ENCODE data around the gene CRIM1.
A peak's percentile ranks its signal among the peaks of the same experiment; 100 is the strongest.

The CRIM1 gene

DNA sequence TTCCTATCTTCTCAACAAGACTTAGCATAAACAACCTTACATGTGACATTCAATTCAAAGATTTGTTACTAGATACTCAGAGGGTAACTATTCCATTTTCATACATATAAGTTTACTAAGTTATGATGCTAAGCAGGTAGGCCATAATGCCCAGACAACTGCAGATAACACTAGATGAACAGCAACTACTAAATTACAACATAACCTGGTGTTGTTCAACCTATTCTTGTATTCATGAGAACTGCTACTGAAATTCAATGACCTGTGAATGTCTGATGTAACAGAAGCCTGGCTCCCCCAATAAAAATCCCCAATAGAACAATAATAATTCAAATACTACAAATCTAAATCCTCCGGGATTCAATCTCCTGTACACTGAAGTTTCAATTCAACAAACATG lies 217.6 kb downstream of the CRIM1 start:
- no peak for DNase-seq (ENCODE audit: low read depth in 1 of 2, low spot score in 1 of 2)

DNA sequence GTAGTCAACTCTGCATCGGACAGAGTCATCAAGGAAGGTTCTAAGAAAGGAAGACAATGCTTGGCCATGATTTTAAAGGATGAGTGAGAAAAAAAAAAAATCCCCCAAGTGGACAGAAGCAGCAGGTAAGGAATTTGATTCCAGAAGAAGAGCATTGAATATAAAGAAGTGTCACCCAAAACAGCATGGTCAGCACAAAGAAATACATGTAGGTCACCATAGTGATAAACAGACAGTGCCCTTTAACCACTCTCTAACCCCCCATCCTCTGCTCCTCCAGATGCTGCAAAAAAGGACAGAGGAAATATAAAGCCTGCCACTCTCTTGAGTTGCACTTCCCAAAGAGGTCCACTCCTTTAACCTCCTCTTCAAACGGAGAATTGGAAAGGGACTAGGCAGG lies 219.0 kb downstream of the CRIM1 start:
- no peak for DNase-seq (ENCODE audit: low read depth in 1 of 2, low spot score in 1 of 2)

DNA sequence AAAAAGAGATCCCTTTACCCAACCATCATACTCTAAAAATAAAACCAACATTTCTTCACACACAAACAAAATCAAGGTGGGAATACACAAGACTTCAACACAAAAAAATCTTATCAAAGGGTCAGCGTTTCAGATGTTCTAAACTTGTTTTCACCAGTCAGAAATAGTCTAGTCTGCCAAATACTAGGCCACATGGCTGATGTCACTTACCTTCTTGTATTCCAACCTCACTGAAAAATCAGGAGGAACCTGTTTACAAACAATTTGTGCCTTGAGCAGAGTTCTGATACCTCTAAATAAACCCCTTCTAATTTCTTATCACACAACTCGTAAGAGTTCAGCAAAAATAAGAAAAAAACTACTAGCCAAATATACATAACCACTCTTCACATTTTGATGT lies 222.3 kb downstream of the CRIM1 start:
- no peak for DNase-seq (ENCODE audit: low read depth in 1 of 2, low spot score in 1 of 2)

DNA sequence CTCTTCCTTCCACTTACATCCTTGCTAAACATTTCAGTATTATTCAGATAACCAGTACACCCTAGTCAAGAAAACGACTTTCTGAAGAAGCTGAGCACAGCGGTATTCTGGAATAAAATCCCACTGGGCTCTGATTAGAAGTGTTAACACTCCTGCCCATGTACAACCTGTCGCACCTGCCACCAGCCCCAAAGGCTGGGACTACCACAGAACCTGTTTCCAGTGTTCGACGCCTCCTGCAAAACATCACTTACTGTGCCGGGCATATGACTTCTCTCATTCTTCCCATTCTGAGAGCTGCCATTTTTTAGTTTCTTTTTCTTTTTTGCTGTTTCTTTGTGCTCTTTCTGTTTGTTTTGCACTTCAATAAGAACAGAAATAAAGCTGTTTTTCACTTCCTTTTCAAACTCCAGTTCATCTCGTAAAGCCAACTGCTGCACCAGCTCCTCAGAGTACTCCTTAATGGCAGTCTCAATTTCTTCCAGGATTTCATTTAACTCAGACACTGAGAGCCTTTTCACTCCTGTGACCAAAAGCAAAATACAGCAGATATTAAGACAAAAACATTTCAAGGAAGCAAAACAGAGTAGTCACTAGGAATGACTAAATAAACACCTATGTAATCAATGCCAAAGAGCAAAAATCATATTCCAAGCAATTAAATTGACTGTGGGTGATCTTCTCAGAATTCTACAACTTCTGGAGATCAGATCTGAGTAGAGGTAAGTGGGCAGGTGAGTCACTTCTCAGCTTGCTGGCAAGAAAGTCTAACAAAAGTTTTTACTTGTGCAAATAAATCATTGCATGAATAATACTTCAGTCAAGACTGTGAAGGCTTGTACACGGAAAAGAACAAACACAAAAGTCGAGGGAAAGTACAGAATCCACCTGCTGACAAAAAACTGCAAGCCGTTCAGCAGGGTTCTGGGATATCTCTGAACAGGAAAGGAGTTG lies 223.0 kb downstream of the CRIM1 start:
- no peak for DNase-seq (ENCODE audit: low read depth in 1 of 2, low spot score in 1 of 2)

DNA sequence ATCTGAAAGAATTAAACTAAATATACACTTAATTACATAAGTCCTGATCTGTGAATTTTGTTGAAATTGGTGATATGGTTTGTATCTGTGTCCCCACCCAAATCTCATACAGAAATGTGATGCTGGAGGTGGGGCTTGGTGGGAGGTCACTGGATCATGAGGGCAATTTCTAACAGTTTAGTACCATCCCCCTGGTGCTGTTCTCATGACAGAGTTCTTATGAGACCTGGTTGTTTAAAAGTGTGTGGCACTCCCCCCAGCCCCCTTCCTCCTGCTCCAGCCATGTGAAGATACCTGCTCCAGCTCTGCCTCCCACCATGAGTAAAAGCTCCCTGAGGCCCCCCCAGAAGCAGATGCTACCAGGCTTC lies 223.7 kb downstream of the CRIM1 start:
- DNase-seq (ENCODE audit: low read depth in 1 of 2, low spot score in 1 of 2), result no peak

DNA sequence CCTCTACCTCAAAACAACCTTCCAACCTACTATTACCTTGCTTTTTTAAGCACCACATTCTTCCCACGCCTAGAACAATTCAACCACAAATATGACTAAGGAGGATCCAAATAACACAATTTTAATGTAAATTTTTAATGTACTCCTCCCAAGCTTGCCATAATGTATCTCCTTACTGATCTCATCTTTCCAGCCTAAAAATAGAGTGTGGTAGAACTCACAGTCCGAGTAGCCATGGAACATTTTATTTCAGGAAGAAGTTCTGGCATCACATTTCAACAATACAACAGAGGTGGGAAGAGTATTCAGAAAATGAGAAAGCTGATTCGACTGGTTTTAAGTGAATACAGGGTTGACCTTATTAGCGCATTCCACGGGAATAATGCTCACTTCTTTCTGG lies 227.0 kb downstream of the CRIM1 start:
- DNase-seq (ENCODE audit: low read depth in 1 of 2, low spot score in 1 of 2), result no peak

DNA sequence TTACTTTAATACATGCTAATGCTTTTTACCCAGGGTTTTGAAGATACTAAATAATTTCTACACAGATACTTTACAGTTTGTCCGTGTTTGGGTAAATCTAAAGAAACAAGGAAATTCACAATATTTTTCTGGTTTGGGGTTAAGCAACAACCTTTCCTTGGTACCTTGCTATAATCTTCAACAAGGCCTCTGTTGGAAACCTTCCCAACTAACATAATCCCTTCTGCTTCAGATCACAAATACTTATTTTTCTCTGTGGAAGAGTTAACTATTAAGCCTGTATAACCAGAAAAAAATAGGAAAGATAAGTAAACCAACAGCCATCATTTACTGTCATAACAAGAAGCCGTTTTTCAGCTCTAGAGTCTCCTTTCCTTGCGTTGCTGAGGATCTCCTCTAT lies 227.4 kb downstream of the CRIM1 start:
- DNase-seq (ENCODE audit: low read depth in 1 of 2, low spot score in 1 of 2), result no peak

DNA sequence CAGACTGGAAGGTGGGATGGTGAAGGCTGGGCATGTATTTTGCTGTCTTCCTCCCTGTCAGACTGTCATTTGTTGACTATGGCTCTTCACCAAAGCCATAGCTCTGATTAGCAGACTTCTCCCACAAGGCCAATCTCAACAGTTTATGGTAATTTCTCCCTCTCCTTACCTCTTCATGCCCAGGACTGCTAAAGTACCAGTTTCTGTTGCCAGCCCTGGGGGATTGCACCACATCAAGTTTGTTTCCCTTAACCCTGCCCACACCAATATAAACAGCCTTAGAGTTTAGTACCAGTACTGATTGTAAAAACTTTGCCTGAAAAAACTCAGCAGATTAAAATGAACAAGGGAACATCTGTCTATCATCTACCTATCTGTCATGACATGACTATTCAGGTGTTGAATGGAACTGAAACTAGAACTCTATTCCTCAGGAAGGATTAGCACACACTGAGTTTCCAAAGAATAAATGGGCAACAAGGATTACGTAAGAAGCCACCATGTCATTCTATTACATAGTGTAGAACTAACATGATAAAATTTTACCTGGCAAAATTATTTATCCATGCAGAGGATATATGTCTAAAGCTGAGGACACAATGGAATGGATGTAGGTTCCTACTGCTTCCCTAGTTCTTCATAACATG lies 228.7 kb downstream of the CRIM1 start:
- DNase-seq (ENCODE audit: low read depth in 1 of 2, low spot score in 1 of 2), result no peak

DNA sequence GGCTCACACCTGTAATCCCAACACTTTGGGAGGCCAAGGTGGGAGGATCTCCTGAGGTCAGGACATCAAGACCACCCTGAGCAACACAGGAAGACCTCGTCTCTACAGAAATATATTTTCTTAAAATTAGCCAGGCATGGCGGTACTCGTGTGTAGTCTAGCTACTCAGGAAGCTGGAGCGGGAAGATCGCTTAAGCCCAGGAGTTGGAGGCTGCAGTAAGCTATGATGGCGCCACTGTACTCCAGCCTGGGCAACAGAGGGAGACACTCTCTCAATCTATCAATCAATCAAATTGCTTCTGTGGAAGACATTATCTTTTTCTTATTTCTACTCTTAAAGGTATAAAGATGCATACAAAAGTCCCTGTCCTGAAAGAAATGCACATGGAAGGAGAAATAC lies 231.1 kb downstream of the CRIM1 start:
- no peak for DNase-seq (ENCODE audit: low read depth in 1 of 2, low spot score in 1 of 2)

DNA sequence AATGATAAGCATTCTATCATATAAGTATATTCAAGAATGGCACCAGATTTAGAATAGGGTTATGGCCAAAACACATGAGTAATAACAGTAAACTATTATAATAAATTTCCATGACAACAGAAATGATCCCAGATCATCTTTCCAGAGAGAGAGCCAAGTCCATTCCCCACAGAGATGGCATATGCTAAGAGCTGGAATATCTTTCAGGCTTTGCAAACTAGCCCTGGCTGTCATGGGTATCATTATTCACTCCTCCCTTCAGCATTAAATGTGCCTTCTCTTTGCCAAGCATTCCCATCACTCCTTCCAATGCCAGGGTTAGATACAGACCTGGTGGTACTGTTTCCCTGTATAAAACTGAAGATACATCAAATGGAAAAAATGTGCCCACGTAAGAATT lies 231.5 kb downstream of the CRIM1 start:
- no peak for DNase-seq (ENCODE audit: low read depth in 1 of 2, low spot score in 1 of 2)

DNA sequence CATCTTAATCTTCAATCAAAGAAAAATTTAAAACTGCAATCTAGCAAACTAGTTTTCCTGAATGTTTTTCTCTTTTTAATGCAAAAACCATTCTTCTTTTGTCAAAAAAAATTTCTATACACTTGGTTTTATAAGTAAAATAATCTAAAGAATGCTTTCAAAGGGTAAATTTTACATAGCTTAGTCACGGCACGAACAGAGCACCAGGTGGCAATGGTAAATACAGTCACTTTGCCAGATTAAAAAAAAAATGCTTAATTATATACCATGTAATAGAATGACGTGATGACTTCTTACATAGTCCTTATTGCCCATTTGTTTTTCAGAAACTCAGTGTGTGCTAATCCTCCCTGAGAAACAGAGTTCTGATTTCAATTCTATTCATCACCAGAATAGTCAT lies 232.0 kb downstream of the CRIM1 start:
- no peak for DNase-seq (ENCODE audit: low read depth in 1 of 2, low spot score in 1 of 2)

DNA sequence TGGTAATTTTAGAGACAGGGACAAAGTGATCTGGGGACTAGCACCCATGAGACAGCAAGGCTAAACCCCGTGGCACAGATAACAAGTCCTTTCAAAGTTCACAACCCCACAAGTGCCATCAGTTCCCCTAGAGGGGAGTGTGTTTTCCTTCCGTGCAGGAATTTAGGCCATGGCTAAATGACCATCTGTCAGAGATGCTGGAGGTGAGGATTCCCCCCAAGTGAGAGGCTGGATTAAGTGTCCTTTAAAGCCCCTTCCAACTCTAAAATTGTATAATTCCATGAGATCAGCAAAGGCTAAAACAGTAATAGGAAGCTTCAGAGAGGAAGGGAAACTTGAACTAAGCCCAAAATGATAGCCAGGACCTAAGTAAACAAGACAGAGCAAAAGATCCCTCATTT lies 233.7 kb downstream of the CRIM1 start:
- DNase-seq (ENCODE audit: low read depth in 1 of 2, low spot score in 1 of 2), result no peak

DNA sequence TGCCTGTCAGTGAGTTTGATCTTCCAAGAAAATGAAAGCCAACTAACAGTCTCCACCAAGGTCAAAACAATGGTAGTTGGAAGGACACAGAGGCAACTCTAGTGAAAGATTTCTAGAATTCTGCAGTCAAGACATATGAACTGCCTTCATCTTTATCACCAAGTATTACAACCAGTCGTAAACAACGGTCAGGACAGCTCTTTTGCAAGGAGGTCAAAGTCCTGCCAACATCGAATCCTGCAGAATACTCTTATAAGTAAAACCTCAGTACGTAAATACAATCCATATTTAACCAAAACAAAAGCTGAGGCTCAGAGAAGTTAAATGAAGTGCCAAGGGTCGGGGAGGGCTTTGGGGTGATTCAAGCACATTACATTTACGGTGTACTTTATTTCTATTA lies 239.3 kb downstream of the CRIM1 start:
- DNase-seq (ENCODE audit: low read depth in 1 of 2, low spot score in 1 of 2), result no peak

DNA sequence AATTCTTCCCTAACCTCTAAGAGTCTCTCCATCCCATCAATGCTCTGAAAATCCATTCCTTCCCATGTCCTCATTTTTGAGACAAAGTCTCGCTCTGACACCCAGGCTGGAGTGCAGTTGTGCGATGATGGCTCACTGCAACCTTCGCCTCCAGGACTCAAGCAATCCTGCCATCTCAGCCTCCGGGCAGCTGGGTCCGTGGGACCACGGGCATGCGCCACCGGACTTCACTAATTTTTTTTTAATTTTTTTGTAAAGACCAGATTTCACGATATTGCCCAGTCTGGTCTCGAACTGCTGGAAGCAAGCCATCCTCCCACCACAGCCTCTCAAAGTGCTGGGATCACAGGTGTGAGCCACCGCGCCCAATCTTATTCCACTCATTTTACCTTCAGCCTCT lies 240.8 kb downstream of the CRIM1 start:
- no peak for DNase-seq (ENCODE audit: low read depth in 1 of 2, low spot score in 1 of 2)

DNA sequence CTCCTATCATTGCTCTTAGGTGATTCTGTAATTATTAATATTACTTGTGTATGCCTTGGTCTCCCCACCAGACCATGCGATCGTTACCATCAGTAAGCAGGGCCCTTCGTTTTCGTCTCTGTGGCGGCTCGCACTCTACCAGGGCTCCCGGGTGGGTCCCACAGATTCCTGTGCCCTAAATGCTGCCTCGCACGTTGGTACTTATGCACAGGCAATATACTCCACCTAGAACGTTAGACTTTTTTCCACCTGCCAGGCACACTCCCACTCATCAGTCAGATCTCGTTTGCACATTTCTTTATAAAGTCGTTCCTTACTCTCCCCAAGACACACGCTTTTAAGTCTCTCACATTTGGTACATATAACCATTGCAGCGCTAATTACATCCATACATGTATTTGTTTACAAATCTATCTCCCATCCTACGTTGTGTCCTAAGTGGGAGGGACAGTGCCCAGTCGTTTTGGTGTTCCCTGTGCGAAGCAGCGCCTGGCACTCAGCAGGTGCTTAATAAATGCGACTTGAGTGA lies 241.5 kb downstream of the CRIM1 start:
- no peak for DNase-seq (ENCODE audit: low read depth in 1 of 2, low spot score in 1 of 2)

DNA sequence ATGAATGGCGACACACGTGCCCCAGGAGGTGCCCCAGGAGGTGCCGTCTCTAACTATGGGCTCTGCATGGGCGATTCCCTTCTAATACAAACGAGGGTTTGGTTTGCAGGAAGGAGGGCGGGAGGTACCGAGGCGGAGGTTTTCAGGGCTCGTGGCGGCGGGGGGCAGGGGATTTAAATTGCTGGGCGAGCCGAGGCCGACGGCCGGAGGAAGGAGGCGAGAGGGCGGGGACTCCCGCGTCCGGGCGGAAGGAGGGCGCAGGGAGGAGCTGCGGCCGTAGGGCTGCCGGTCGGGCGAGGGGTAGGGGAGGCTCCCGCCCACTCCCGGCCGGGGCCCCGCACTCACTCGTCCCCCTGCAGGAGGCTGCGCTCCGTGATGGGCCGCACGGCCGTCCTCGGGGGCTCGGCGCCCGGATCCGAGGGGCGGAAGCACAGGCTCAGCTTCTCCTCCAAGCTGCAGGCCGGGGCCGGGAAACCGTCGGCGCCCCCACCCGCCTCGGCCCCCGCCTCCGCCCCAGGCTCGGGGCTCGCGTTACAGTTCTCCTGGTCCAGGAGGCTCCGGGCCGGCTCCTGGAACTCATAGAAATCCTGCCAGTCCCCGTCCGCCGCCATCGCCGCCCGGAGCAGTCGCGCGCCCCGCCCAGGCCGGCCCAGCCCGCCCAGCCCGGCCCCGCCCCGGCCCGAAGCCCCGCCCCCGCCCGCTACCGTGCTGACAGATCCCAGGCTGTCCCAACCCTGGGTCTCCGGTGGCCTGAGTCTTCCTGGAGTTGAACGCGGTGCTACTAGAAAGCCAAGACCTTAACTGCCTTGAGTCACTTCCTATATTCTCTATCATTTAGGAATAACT lies 242.2 kb downstream of the CRIM1 start, which contains the start of gene FEZ2:
TSS of gene FEZ2 (minus strand) at position 637 of the 846 bp plus-strand sequence. CDS start at position 611, 26 bp downstream.
- peak; percentile 30 to 44 for DNase-seq (ENCODE audit: low read depth in 1 of 2, low spot score in 1 of 2)
